HG02938 (cell line): ENCODE results near the gene RAPGEF5.
A peak's percentile ranks its signal among the peaks of the same experiment; 100 is the strongest.

Experiments
- ATAC-seq: cut with Tn5 transposase; IDR thresholded peaks from one replicate; pipeline ENCODE4 v1.9.1; 2021; ENCODE audit warnings: mild to moderate bottlenecking, moderate library complexity; ENCODE audit not compliant: unreplicated experiment

The RAPGEF5 gene, protein sequence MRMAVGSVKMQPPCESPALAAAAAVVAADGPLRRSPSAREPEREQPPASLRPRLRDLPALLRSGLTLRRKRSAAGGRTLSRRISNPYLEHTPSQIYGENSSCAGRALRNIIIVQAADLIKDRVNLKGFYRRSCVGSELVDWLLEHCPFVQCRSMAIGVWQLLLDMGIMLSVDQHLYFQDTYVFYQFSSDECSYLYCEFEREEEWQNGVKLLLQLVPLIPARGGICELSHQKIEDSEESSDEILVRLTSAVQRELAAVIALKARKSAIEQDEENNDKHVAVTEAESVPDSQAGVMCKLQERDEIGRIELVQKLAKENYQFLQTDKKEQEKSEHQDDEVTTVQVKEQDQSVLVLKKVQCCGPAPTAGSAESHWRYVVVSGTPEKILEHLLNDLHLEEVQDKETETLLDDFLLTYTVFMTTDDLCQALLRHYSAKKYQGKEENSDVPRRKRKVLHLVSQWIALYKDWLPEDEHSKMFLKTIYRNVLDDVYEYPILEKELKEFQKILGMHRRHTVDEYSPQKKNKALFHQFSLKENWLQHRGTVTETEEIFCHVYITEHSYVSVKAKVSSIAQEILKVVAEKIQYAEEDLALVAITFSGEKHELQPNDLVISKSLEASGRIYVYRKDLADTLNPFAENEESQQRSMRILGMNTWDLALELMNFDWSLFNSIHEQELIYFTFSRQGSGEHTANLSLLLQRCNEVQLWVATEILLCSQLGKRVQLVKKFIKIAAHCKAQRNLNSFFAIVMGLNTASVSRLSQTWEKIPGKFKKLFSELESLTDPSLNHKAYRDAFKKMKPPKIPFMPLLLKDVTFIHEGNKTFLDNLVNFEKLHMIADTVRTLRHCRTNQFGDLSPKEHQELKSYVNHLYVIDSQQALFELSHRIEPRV

DNA sequence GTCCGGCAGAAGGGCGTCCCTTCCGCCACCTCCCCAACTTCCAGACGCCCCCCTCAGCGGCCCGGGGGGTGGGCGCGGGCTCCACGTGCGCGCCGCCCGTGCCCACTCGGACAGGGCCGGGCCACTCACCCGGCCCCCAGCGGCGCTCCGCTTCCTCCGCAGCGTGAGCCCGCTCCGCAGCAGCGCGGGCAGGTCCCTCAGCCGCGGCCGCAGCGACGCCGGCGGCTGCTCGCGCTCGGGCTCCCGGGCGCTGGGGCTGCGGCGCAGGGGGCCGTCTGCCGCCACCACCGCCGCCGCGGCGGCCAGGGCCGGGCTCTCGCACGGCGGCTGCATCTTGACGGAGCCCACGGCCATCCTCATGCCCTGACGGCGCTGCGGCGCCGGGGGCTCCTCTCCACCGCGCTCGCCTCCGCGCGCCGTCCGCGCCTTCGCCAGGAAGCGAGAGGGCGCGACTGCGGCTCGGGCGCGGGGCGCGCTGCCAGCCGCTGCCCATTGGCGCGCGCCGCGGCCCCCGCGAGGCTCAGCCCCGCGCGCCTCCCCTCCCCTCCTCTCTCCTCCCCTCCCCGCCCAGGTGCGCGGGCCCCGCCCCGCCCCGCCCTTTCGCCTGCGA lies at the start of gene RAPGEF5:
RAPGEF5 (minus strand) TSS at position 454 of the 610 bp plus-strand sequence; CDS start at position 360, 94 bp downstream.
- peak; percentile 47 for ATAC-seq

DNA sequence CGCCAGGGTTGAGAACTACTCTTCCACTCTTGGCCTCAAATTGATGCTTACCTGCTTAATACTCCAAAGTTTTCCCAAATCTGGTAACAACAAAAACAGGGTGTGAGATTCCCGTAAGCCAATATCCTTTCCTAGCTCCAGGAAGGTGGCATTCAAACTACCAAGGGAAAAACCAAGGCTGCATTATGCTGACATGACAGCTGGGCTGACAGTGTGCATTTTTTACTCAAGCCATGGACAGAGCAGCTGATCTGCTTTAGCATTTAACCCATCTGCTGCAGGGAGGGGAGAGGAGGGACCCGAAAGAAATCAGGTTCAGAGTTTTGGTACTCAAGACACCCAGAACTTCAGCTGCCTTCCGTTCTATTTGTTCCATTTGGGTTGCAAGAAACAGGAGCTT lies 49.8 kb upstream of the RAPGEF5 start:
- no peak for ATAC-seq

DNA sequence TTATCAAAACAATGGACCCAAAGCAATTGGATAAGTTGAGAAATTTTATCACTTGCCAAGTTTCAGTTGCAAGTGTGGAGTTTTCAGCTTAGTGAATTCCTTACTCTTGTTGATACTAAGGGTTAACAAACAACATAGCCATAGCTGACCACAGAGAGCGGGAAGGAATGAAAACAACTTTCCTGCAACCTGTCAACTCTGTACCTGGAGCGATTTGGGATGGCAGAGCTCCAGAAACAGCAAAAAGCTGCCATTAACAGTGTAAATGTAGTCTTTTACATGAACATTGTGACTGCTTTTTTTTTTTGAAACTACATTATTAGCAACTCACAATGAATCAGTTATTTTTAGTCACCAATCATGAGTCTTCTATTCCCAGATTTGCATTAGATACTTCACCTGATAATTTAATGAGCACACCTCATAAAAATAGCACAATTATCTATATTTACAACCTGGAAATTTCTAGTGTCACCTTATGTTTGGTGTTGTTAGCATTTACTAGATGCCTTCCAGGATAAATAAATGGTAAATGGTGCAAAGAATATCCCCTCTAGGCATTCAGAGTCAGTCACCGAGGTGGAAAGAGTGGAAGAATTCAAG lies 47.6 kb upstream of the RAPGEF5 start:
- ATAC-seq = no peak

DNA sequence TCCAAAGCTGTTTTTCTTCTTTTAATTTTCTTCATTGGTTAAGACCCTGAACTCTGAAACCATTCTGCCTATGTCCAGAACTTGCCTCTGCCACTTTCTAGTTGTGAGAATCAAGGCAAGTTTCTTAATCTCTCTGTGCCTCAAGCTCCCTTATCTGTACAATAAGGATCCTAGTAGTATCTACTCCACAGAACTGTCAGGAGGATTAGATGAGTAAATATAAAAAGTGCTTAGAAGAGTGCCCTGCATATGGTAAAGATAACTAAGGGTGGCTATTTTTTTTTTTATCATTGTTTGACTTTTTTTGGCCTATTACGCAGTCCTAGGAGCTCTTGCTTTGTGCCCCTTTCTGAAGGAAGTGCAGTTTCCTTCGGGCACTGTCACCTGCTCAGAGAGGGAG lies 46.4 kb upstream of the RAPGEF5 start:
- no peak for ATAC-seq

DNA sequence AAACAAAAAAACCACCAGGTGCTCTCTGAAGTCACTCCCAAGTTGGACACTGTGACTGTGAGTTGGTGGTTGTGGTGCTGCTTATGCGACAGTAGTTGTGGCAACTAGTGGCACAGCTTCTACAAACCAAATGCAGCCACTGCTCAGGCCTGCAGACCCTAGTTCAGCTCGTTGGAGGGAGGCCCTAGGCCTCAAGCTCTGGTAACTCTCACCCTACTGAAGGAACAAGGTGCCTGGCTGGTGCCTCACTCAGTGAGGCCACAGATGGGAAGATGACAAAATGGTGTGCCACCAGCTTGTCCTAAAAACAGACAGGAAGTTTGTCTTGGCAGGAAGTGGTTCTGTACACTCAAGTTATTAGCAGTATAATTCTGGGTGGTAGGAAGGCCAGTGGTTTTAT lies 45.3 kb upstream of the RAPGEF5 start:
- no peak for ATAC-seq

DNA sequence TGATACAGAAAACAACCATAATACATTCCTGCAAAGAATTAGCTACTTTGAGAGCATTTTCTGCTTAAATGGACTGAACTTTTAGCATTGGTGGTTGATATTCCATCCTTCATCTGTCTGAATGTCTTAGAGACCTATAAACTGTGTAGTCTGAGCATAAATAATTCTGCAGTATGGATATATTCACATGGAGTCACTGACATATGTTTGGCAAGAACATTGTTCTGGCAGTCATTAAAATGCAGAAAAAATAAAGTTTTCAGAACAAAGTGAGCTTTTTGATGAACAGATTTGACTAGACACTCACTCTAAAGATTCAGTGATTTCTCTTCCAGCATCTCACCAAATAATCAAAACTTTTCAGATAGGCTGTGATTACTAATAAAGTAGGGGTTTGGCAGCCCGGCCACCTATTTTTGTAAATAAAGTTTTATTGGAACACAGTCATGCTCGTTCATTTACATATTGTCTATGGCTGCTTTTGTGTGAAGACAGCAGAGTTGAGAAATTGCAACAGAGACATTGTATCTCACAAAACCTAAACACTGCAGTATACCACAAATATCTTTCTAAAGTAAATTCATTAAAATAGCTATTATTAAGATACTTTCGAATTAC lies 44.1 kb upstream of the RAPGEF5 start:
- ATAC-seq = no peak

DNA sequence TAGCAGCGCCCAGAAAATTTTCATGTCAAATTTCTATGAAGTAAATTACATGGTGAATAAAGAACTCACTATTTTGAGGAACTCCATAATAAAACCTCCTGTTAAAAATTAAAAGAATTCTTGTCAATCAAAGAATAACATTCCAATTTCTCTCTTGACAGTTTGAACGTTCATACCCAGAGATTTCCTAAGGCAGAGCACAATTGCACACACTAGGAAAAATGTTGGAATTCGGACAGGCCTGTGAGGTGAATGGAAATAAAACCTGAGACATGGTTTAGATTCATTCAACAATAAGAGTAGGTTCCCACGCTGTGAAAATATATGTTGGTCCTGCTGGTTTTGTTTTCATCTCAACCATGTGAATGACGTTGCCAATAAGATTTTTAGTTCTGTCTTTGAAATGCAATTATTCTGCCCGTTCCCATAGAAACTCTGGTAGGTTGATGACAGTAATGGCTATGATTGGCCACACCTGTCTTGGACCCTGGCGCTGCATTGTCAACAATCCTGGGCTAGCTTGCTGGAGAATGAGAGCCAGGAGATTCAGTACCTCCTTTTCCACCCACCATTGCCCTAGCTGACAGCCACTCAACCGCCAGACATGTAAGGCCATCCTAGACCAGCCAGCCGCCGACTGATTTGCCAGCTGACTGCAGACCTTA lies 43.3 kb upstream of the RAPGEF5 start:
- no peak for ATAC-seq

DNA sequence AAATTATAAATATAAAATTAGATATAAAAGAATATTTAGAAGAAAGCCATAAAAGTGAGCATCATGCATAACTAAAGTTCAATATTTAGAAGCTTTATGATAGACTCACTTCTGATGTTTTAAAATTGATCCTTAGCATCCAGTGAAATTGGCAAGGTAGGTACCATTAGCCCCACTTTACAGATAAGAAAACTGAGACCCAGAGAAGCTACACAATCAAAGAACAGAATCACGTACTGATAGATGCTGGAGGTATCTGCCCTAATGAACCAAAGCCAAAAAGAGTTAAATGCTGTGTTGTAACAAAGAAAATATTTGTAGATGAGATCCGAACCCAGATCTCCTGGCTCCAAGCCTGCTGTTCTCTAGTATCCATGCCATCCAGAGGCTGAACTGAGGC lies 42.6 kb upstream of the RAPGEF5 start:
- no peak for ATAC-seq

DNA sequence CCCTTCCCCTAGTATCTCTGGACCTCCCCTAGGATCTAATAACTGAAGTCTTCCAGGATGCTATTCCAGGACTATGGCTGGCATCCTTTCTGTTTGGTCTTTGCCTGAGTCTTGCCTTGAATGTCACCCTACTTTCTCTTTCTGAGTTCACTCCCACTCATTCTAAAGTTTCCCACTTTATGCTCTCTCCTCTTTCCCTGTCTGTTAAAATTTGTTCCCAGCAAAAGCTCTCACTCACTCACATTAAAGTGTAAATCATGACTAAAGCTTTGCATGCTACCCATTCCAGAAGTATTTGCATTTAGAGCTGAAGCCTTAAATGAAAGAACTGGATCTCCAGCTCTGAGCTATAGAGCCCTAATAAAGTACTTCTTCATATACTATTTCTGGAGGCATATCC lies 42.1 kb upstream of the RAPGEF5 start:
- no peak for ATAC-seq

DNA sequence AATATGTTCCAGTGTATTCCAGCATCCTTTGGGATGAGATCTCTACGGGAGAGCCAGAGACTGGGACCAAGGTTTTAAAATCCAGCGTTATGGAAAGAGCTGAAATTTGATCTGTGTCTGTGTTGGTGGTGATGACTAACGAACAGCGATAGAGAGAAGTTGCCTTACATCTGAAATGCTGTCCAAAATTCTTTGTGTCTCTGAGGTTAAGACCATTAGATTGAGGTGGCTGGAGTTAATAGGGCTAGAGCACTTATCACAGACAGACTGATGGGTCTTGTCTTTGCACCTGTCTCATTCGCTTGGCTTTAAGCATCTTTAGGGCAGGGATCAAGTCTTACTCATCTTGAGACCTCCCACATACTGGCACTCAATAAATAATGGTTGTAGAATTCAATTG lies 41.0 kb upstream of the RAPGEF5 start:
- no peak for ATAC-seq

DNA sequence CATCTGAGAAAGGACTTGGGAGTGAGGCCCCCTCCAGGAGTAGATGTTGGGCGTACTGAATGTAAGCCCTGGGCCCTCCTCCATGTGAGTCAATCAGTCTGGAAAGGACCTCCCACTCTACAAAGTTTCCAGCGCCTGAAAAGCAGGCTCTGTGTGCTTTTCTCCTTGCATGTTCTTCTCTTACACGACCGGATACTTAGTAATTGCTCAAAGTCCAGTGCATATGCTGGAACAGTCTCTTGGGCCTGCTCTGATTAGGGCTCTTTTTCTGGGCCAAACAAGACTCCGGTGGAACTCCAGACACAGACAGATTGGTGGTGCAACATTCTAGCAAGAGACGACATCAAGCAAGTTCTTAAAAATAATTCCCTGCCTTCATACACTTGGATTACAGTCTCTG lies 38.3 kb upstream of the RAPGEF5 start:
- ATAC-seq = no peak

DNA sequence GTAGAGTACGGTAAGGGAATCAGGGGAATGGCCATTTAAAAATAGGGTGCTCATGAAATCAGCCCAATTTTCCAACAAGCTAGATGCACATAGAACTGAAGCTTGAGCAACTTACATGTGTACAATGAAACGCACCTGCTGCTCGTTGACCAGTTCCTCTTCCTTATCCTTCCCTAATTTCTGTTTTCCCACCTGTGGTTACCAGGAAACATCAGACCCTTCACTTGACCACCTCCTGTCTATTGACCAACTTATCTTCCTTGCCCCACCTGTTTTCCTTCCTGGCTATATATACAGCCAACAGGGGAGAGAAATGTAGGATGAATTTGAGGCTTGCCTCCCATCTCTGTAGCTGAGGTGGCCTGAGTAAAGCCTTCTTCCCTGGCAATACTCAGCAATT lies 37.8 kb upstream of the RAPGEF5 start:
- no peak for ATAC-seq

DNA sequence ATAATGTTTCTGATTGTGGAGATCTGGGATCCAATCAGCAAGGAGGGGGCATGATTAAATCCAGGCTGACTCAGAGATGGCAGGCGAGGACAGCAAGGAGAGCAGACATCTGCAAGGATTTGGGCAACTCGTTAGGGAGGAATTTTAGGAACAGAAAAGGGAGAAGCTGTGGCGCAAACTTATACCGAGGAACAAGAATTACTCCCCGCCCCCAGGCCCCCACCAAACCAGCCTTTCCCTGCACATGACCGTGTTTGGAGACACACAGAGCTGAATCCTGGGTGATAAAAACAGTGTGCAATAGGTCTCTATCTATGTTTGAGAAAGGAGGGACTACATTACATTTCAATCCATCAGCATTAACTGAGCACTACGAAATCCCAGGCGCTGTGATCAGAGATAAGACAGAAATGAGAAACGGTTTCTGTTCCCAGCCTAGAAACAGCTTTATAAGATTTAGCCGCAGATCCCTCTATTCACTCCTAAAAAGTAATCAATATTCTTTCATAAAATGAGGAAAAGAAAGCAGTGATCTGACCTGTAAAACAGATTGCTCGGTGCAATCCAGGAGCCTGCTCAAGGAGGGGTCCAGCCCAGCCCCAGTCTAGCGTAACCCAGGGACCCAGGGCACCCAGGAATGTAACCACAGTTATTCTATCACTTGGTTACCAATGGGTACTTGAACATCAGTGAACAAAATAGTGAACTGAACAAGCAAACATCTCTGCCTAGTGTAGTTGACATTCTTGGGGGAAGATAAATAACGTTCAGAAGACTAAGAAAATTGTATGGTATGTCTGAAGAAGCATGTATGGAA lies 37.2 kb upstream of the RAPGEF5 start:
- ATAC-seq = no peak

DNA sequence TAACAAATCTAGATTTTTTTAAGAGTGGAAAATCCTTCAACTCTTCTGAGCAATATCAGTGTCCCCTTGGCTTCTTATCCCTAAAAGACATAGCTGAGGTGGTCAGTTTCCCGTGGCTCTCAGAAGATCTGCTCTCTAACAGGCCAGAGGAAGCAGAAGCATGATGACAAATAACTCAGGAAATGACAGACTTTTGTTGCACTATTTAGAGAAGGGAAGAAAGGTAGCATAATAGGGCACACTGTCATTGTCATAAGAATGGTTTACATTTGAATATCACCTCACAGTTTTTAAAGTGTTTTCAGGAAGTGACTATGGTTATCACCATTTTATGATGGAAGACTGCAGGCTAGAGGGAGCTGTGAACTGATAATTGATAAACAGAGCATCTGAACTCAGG lies 33.6 kb upstream of the RAPGEF5 start:
- no peak for ATAC-seq

DNA sequence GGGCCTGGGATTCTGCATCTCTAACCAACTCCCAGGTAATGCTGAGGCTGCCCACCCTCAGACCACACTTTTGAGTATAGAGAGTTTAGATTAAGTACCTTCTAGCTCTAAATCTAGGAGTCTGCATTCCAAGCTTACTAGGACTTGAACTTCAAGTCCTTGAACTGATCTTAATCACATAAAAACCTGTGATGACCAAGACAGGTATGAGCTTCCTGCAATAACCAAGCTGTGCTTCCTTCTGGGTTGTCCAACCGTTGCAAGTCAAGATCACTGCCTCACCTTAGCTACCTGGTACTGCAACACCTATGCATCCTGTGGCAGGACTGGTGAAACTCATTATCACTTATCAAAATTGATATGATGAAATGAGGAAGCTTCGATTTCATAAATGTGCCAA lies 32.9 kb upstream of the RAPGEF5 start:
- no peak for ATAC-seq

DNA sequence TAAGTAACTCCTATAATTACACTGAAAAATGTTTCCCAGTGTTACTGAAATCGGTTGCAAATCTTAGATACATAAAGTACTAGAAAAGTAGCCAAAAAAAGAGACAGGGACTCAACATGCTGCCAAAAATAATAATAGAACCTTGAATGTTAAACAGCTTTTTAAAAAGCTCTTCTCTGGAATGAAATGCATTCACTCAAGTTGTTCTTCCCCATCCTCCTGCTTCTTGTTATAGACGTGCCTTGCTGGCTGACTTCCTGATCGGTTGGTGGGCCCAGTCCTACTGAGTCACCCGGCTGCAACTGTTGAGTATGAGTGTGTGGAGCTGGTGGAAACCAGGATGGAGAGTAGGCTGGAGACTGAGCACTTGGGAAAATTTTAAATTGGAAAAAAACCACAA lies 30.6 kb upstream of the RAPGEF5 start:
- no peak for ATAC-seq

DNA sequence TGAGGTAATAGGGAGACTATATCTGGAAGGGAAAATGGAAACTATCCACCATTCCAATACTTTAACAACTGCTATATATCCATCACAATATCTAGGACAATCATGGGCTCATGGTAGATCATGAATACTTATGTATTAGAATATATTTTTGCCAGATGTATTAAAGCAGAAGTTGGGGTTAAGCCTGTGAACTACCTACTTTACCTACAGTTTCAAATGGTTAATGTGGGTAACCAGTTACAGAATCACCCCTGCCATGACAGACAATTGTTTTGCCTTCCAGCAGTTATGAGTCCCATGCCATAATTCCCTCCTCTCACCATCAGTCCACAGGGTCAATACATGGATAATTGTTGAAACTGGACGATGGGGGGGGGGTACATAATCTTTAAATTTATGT lies 29.9 kb upstream of the RAPGEF5 start:
- peak; percentile 66 for ATAC-seq

DNA sequence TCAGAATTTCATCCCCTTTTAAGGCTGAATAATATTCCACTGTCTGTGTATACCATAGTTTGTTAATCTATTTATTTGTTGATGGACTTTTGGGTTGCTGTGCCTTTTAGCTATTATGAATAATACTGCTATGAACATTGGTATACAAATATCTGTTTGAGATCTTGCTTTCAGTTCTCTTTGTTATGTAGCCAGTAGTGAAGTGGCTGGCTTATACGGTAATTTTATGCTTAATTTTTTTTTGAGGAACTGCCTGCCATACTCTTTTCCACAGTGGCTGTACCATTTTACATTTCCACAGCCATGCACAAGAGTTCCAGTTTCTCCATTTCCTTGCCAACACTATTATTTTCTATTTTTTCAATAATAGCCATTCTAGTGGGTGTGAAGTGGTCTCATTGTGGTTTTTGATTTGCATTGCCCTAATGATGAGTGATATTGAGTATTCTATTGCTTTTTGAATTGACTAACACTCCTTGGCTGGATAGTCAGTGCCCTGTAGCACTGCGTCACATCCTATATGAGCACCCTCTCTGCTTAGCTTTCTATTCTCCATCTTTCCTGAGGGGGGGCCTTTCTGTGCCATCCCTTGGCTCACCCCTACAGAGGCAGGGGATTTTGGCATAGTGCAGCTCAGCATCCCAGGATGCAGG lies 29.4 kb upstream of the RAPGEF5 start:
- ATAC-seq = peak; percentile 64

DNA sequence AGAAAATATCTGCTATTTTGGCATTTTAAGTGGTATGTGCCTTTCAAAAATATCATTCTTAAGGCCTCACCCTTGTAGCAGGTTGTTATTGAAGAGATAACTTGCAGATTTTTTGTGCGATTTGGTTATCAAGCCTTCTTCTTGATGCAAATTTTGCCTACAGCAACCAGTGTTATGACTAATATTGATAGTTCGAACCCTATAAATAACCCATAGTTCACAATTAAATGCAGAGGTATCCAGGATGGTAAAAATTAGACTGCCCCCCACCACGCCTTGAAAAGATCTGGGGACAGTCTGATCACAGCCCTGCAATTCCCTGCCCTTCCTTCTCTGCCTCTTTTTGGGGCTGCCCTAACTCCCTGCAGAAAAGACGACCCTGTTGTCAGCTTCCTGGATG lies 28.4 kb upstream of the RAPGEF5 start:
- no peak for ATAC-seq
